Osteoblast (primary cell): ENCODE data around the gene CEP63. TPM values are rescaled to one million over a fixed set of nuclear protein-coding genes. Genes with fewer than 3 reads are reported as not detected.

ENCODE experiments used
- DNase-seq: peaks from one replicate; pipeline ENCODE4 v3.0.0; 2011; ENCODE audit warnings: low spot score, mixed read lengths; ENCODE audit not compliant: insufficient read length; ENCODE audit errors: missing footprints
- H2AFZ ChIP-seq: 2 replicates; pipeline ENCODE4 v1.6.0; 2011; ENCODE audit warnings: mild to moderate bottlenecking, low read length
- H3K27ac ChIP-seq: 2 replicates; pipeline ENCODE4 v1.5.1; 2011; ENCODE audit warnings: mild to moderate bottlenecking, low read depth, low read length, moderate library complexity
- H3K27me3 ChIP-seq: 2 replicates; pipeline ENCODE4 v1.6.0; 2012; ENCODE audit warnings: mild to moderate bottlenecking, control low read depth, inconsistent platforms, low read length, moderate library complexity; ENCODE audit not compliant: insufficient read depth
- H3K36me3 ChIP-seq: 2 replicates; pipeline ENCODE4 v1.5.1; 2011; ENCODE audit warnings: mild to moderate bottlenecking, low read length, control low read depth, moderate library complexity; ENCODE audit not compliant: insufficient read depth
- H3K4me1 ChIP-seq: 2 replicates; pipeline ENCODE4 v1.5.1; 2011; ENCODE audit warnings: mild to moderate bottlenecking, low read length, control low read depth, moderate library complexity; ENCODE audit not compliant: insufficient read depth
- H3K4me2 ChIP-seq: 2 replicates; pipeline ENCODE4 v1.6.0; 2011; ENCODE audit warnings: mild to moderate bottlenecking, low read length; ENCODE audit not compliant: insufficient read depth
- H3K4me3 ChIP-seq: fragments of 200-600 bp; sonication (generic); 3 replicates; pipeline ENCODE4 v1.5.1; 2012; ENCODE audit warnings: mild to moderate bottlenecking, low read length, inconsistent platforms; ENCODE audit not compliant: insufficient read depth
- H3K79me2 ChIP-seq: 2 replicates; pipeline ENCODE4 v1.6.0; 2012; ENCODE audit warnings: mild to moderate bottlenecking, low read length, control low read depth, inconsistent platforms; ENCODE audit not compliant: insufficient read depth
- H3K9me3 ChIP-seq: 2 replicates; pipeline ENCODE4 v1.5.1; 2011; ENCODE audit warnings: low read depth, low read length, control low read depth
- H4K20me1 ChIP-seq: 2 replicates; pipeline ENCODE4 v1.6.0; 2012; ENCODE audit warnings: mild to moderate bottlenecking, low read length, control low read depth; ENCODE audit not compliant: insufficient read depth
- total RNA-seq: library from RNA; depleted of rRNA; stranded (reverse); fragments of >200 nt; gene quantifications from 2 replicates; pipeline ENCODE4 v1.2.3, GENCODE V29; 2012
- TF ChIP-seq, protein P1 (sequence below): IDR thresholded peaks from 2 replicates; pipeline ENCODE4 v1.5.1; 2011; ENCODE audit warnings: mild to moderate bottlenecking, low read depth, low read length, moderate library complexity; ENCODE audit errors: extremely low read depth

The CEP63 gene
- total RNA-seq, 1 donor = 15.9 TPM

DNA sequence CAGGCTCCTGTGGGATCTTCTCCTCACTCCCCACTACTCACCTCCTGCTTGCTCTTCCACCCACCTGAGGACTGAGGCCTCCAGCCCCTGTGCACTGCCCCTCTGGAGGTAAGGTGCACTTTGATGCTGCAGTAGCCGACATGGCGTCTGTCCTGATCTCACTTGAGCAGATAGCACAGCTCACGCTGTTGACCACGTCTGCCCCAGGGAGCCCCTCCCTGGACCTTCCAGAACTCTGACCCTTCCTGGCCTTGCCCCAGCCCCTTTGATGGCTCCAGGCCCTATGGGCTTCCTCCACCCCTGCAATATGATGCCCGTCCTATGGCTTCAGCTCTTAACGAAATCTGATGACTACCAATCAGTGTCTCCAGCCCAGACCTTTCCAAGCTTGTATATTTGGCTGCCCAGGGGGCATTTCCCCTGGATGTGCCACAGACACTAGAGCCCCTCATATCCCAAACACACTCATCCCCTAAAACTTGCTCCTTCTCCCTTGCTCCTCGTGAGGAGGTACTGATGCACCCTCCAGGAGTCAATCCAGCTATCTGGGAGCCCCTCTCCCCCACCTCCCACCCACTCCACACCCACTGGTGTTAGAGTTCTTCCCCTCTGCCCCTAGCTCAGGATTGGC is 137.9 kb downstream of the CEP63 start:
- no peak overlapping the region for H3K4me2 ChIP-seq
- no peak overlapping the region for H3K27ac ChIP-seq
- H3K4me3 ChIP-seq = no peak overlapping the region
- DNase-seq = no peak
- TF ChIP-seq, protein P1, sequence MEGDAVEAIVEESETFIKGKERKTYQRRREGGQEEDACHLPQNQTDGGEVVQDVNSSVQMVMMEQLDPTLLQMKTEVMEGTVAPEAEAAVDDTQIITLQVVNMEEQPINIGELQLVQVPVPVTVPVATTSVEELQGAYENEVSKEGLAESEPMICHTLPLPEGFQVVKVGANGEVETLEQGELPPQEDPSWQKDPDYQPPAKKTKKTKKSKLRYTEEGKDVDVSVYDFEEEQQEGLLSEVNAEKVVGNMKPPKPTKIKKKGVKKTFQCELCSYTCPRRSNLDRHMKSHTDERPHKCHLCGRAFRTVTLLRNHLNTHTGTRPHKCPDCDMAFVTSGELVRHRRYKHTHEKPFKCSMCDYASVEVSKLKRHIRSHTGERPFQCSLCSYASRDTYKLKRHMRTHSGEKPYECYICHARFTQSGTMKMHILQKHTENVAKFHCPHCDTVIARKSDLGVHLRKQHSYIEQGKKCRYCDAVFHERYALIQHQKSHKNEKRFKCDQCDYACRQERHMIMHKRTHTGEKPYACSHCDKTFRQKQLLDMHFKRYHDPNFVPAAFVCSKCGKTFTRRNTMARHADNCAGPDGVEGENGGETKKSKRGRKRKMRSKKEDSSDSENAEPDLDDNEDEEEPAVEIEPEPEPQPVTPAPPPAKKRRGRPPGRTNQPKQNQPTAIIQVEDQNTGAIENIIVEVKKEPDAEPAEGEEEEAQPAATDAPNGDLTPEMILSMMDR = no peak
- no peaks in the 10 kb centered on the region for H4K20me1 ChIP-seq
- H3K79me2 ChIP-seq = no peaks in the 10 kb centered on the region
- H3K27me3 ChIP-seq = no peaks in the 10 kb centered on the region
- no peak overlapping the region for H2AFZ ChIP-seq
- no peaks in the 10 kb centered on the region for H3K9me3 ChIP-seq
- H3K4me1 ChIP-seq = no peaks in the 10 kb centered on the region
- H3K36me3 ChIP-seq = no peaks in the 10 kb centered on the region

Other genes starting within 250 kb of the CEP63 start
- 108 and 117 TPM in 2 replicates for gene RYK, start 235.2 kb upstream of the CEP63 start, total RNA-seq
- gene AMOTL2, start 111.6 kb upstream of the CEP63 start, total RNA-seq = 205 and 300 TPM in 2 replicates
- 68.4 and 77.5 TPM in 2 replicates for gene ANAPC13, start 72 bp upstream of the CEP63 start, total RNA-seq
- gene KY, start 165.0 kb downstream of the CEP63 start, total RNA-seq = 2.1 and 3.6 TPM in 2 replicates